Epithelial cell of esophagus (primary cell): ENCODE data around the gene MICAL3.
A peak's percentile ranks its signal among the peaks of the same experiment; 100 is the strongest.
"Not testable (repeated sequence)": the region's sequence is repeated elsewhere in the genome, so short reads cannot be mapped to it uniquely, and the experiment has no call there.

Experiments used
- DNase-seq: peaks from one replicate; pipeline ENCODE4 v3.0.0; 2010; ENCODE audit warnings: low read depth
- H3K4me3 ChIP-seq: 2 replicates; pipeline ENCODE4 v1.5.1; 2011; ENCODE audit warnings: mild to moderate bottlenecking, low read length, control low read depth
- TF ChIP-seq, protein P1 (sequence below): IDR thresholded peaks from 2 replicates; pipeline ENCODE4 v1.5.1; 2011; ENCODE audit warnings: low read depth, mild to moderate bottlenecking, low read length, control low read depth, inconsistent platforms; ENCODE audit not compliant: insufficient read depth; ENCODE audit errors: missing control alignments

The MICAL3 gene

DNA sequence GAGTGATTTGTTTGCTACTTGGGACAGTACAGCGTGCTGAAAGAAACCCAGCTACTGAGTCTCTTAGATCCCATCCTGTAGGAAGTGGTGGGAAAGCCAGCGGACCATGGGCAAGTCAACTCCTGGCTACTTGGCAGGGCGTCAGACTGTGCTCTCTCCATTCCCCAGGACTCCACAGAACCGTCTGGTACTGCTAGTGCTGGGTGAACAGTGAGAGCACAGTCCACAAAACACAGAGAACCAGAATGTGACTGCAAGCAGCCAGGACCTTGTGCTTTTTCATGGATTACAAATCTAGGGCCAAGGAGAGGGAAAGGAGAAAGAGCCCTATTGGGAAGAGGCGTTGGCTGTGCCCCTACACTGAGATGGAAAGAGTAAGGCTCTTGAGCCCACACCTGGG lies 260.3 kb downstream of the MICAL3 start:
- TF ChIP-seq, protein P1, sequence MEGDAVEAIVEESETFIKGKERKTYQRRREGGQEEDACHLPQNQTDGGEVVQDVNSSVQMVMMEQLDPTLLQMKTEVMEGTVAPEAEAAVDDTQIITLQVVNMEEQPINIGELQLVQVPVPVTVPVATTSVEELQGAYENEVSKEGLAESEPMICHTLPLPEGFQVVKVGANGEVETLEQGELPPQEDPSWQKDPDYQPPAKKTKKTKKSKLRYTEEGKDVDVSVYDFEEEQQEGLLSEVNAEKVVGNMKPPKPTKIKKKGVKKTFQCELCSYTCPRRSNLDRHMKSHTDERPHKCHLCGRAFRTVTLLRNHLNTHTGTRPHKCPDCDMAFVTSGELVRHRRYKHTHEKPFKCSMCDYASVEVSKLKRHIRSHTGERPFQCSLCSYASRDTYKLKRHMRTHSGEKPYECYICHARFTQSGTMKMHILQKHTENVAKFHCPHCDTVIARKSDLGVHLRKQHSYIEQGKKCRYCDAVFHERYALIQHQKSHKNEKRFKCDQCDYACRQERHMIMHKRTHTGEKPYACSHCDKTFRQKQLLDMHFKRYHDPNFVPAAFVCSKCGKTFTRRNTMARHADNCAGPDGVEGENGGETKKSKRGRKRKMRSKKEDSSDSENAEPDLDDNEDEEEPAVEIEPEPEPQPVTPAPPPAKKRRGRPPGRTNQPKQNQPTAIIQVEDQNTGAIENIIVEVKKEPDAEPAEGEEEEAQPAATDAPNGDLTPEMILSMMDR: no peak
- no peak overlapping the region for H3K4me3 ChIP-seq
- DNase-seq: no peak

DNA sequence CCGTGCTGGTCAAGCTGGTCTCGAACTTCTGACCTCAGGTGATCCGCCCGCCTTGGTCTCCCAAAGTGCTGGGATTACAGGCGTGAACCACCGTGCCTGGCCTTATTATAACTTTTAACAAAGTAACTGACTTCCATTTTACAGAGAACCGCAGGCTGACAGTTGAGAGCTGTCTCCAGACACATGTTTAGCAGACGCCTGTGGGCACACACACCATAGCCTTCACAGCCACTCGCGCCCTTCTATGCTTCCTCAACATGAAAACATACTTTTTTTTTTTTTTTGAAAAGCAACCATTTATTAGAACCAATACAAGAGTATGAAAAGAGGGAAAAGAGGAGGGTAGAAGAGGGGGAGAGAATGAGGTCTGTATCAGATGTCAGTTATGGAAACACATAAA lies 260.9 kb downstream of the MICAL3 start:
- not testable (repeated sequence) for DNase-seq, H3K4me3 ChIP-seq

DNA sequence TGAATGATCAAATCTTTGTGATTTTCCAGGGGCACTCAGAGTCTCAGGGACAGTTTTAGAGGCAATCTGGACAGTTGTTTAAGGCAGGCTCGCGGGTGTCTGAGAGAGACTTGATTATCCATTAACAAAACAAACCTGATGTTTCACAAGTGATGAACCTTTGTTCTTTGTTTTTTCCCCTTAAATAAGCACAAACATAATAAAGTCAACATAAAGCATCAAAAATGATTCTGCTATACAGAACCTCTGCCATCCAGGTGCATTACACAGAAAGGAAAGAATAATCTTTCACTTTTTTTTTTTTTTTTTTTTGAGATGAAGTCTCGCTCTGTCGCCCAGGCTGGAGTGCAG lies 263.2 kb downstream of the MICAL3 start:
- H3K4me3 ChIP-seq: no peak overlapping the region
- no peak for DNase-seq
- TF ChIP-seq, protein P1: no peak

DNA sequence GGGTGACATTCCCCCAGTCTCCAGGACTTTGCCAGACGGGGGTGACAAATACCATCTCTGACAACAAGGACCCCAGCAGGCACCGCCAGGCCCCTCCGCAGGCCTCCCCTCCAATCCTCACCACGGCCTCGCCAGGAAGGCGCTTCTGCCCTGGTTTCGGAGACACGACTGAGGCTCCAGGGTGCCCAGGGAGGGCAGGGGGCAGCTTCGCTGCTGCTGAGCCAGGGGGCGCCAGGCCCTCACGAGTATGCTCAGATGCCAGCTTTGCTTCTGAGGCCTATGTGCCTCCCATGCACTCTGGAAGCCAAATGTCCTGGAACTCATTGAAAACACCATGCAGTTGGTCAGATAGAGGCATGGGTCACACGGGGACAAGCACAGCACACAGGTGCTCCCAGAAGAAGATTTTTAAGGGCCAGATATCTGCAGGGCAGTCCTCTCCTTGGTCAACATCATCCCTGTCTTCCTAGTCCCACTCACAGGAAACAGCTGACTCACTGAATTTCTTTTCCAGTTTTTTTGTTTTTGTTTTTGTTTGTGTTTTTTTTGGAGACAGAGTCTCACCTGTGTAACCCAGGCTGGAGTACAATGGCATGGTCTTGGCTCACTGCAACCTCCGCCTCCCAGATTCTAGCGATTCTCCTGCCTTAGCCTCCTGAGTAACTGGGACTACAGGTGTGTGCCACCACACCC lies 270.0 kb downstream of the MICAL3 start:
- TF ChIP-seq, protein P1: peak; percentile 28
- no peak overlapping the region for H3K4me3 ChIP-seq
- no peak for DNase-seq

DNA sequence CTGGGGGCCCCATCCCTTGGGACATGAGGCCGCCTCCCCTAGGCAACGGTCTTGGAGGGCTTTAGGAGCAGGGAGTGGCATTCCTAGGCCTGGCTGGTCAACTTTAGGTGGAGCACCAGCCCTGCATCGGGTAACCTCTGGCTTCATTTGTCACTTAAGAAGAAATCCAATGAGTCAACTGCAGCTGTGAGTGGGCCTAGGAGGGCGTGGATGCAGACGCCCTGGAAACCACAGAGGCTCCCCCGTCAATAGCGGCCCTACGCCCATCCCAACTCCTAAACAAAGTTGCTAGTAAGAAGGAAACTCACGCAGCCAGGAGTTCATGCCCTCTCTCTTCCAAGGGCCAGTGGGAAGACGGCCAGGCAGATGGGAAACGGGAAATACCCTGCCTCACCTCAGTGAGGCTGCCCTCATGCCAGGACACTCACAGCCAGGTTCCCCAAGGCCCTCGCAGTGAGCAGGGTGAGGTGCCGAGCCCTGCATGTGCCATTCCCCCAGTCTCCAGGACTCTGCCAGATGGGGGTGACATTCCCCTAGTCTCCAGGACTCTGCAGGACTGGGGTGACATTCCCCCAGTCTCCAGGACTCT lies 270.9 kb downstream of the MICAL3 start:
- DNase-seq: no peak
- TF ChIP-seq, protein P1: no peak
- H3K4me3 ChIP-seq: no peak overlapping the region

DNA sequence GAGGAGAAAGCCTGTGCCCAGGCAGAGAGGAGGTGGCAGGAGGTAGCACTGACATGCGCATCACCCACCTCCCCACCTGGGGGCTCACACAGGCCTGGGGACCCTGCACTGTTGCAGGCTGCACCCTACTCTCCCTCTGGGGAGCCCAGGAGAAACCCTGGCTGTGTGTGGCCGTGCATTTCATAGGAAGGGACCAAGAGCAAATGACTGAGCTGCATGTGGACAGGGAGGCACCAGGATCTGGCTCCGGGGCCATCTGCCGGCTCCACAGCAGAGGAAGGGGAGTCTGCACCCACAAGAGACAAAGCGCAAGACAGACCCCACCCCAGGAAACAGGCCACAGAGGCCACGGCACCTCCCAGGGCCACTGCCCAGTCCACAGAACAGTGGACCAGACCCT lies 272.8 kb downstream of the MICAL3 start:
- TF ChIP-seq, protein P1: no peak

DNA sequence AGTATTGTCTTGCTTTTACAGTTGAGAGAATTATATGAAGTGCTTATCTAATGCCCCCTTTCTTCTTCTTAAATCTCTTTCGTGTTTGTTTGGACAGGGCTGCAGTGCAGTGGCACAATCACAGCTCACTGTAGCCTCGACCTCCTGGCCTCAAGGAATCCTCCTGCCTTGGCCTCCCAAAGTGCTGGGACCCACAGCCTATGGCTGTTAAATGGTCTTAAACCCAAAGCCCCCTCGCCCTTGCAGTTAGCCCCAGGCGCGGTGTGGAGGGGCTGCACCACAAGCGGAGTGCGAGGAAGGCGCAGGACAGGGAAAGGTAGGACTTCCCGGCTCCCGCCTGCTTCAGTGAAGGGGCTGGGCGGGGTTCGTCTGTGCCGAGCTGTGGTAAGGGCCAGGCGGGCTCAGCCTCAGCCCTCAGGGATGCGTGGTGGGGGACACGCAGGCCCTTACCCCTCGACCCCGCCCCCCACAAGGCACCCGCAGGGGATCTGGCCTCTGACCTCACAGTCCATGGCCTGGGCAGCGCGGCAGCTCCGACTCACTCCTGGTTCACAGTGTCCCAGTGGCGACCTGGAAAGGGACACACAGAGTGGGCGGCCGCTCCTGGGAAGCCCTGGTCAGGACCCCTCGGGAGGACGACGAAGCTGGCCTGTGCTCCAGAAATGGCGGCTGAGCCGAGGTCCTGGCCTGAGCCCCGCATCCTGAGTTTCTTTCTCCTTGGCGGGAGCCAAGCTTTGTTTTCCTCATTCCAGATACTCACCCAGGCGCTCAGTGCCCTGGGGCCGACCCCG lies 274.6 kb downstream of the MICAL3 start:
- no peak for DNase-seq
- H3K4me3 ChIP-seq: no peak overlapping the region
- TF ChIP-seq, protein P1: no peak

More for the DNA sequence above, 272.8 kb downstream of the MICAL3 start:
- no peak for DNase-seq
- no peak overlapping the region for H3K4me3 ChIP-seq
